CD4-positive, alpha-beta T cell (primary cell): ENCODE data around the gene KLHL40. TPM values are rescaled to one million over a fixed set of nuclear protein-coding genes. Genes with fewer than 3 reads are reported as not detected.

ENCODE experiments used
- ATAC-seq: fragments of 200-7000 bp; cut with Tn5 transposase; one replicate; pipeline ENCODE4 v1.10.0; 2022; ENCODE audit warnings: mild to moderate bottlenecking; ENCODE audit not compliant: poor library complexity
- CTCF ChIA-PET: fragments of 350-600 bp; sonication (Branson Sonifier 250); formaldehyde crosslinking; loops from one replicate; lab custom pipeline; 2021; ENCODE audit warnings: antibody characterized with exemption, inconsistent platforms; lab: Charles Lee
- POLR2A ChIA-PET: fragments of 350-600 bp; sonication (Branson Sonifier 250); formaldehyde crosslinking; loops from one replicate; lab custom pipeline; 2021; ENCODE audit warnings: antibody characterized with exemption, inconsistent platforms; lab: Charles Lee
- DNase-seq, 14 experiments: peaks; one replicate each; pipeline ENCODE4 v3.0.0-alpha.2; 2013 to 2020; ENCODE audit warnings: mixed read lengths in 2 of 14
- H3K27ac ChIP-seq, 2 donors: one replicate each; pipeline versions ENCODE4 v1.5.1 to v1.7.0; 2013; ENCODE audit warnings: low read length in 2 of 2, low read depth in 1 of 2, mild to moderate bottlenecking in 1 of 2
- H3K27me3 ChIP-seq, 2 experiments: 1 replicate in 1 of 2; 2 replicates in 1 of 2; pipeline versions ENCODE4 v1.6.1 to v1.7.0; 2013; ENCODE audit warnings: low read length in 2 of 2, control low read depth in 1 of 2, mild to moderate bottlenecking in 1 of 2, moderate library complexity in 1 of 2; ENCODE audit not compliant: insufficient read depth in 2 of 2, control insufficient read depth in 1 of 2
- H3K36me3 ChIP-seq: one replicate; pipeline ENCODE4 v1.6.1; 2013; ENCODE audit warnings: low read length, control low read depth; ENCODE audit not compliant: insufficient read depth
- H3K4me1 ChIP-seq: one replicate; pipeline ENCODE4 v1.6.1; 2013; ENCODE audit warnings: low read length, control low read depth; ENCODE audit not compliant: insufficient read depth
- H3K4me3 ChIP-seq: one replicate; pipeline ENCODE4 v1.5.1; 2013; ENCODE audit warnings: mild to moderate bottlenecking, low read length, moderate library complexity
- H3K9me3 ChIP-seq, 2 experiments: 1 replicate in 1 of 2; 2 replicates in 1 of 2; pipeline versions ENCODE4 v1.6.1 to v1.7.0; 2013; ENCODE audit warnings: low read length in 2 of 2, mild to moderate bottlenecking in 2 of 2, control low read depth in 1 of 2, moderate library complexity in 1 of 2; ENCODE audit not compliant: control insufficient read depth in 1 of 2, insufficient read depth in 1 of 2
- H3K27ac Mint-ChIP-seq: one replicate; pipeline ENCODE4 v1.8.0; 2020; ENCODE audit warnings: mixed read lengths
- H3K27me3 Mint-ChIP-seq: one replicate; pipeline ENCODE4 v1.8.0; 2021; ENCODE audit warnings: mixed read lengths
- H3K36me3 Mint-ChIP-seq: one replicate; pipeline ENCODE4 v1.8.0; 2021; ENCODE audit warnings: low read depth, mixed read lengths
- H3K4me1 Mint-ChIP-seq: one replicate; pipeline ENCODE4 v1.8.0; 2021; ENCODE audit warnings: low read depth, mixed read lengths
- H3K4me3 Mint-ChIP-seq: one replicate; pipeline ENCODE4 v1.8.0; 2020; ENCODE audit warnings: mild to moderate bottlenecking, mixed read lengths
- H3K9me3 Mint-ChIP-seq: one replicate; pipeline ENCODE4 v1.8.0; 2020; ENCODE audit warnings: mixed read lengths
- intact Hi-C, 2 experiments: fragments of 100-400 bp; cut with DNase I in 1 of 2; cut with micrococcal nuclease in 1 of 2; formaldehyde crosslinking; loops; one replicate each; pipeline versions ENCODE4 v1.15.1 to v1.9.0; 2023 to 2025; cut with DNase I, micrococcal nuclease
- total RNA-seq, 174 experiments: library from RNA in 2 of 174; stranded (reverse) in 2 of 174; gene quantifications; one replicate each; pipeline ENCODE4 v1.2.3 and lab custom pipeline; 2021 to 2026
- TF ChIP-seq, protein P1 (sequence below): fragments of 200-600 bp; IDR thresholded peaks from one replicate; pipeline ENCODE4 v1.8.0; 2022; ENCODE audit warnings: antibody characterized with exemption, mild to moderate bottlenecking

KLHL40 gene
- total RNA-seq, 2 experiments from 2014 or later = not detected

DNA sequence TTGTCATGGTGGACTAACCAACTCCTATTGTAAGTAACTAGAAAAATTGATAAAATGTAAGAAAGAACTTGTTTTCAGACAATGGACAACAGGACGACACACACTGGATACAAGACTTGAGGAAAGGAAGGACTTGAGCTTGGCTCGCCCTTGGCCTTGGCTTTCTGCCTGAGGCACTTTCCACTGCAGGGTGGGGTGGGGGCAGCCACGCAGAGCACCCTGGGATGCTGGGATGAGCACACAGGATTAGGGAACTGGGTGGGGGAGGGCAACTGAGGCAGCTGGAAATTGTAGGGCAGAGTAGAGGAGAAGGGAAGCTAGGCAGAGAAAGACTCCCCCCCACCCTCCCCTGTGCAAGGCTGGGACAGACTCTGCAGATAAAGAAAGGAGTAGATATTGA lies 42.7 kb downstream of the KLHL40 start:
- DNase-seq (no peak), ATAC-seq (no peak)
- Histone ChIP-seq H3K4me3 (no peak overlapping the region), H3K27ac (no peak overlapping the region), H3K27me3 (peaks cover 0 to 6% of the 10 kb centered on the region in 2 experiments), H3K9me3 (no peaks in the 10 kb centered on the region), H3K4me1 (no peaks in the 10 kb centered on the region), H3K36me3 (no peaks in the 10 kb centered on the region)
- TF ChIP-seq, protein P1, sequence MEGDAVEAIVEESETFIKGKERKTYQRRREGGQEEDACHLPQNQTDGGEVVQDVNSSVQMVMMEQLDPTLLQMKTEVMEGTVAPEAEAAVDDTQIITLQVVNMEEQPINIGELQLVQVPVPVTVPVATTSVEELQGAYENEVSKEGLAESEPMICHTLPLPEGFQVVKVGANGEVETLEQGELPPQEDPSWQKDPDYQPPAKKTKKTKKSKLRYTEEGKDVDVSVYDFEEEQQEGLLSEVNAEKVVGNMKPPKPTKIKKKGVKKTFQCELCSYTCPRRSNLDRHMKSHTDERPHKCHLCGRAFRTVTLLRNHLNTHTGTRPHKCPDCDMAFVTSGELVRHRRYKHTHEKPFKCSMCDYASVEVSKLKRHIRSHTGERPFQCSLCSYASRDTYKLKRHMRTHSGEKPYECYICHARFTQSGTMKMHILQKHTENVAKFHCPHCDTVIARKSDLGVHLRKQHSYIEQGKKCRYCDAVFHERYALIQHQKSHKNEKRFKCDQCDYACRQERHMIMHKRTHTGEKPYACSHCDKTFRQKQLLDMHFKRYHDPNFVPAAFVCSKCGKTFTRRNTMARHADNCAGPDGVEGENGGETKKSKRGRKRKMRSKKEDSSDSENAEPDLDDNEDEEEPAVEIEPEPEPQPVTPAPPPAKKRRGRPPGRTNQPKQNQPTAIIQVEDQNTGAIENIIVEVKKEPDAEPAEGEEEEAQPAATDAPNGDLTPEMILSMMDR = no peak
- H3K9me3 Mint-ChIP-seq = no peaks in the 10 kb centered on the region
- no peaks in the 10 kb centered on the region for H3K4me1 Mint-ChIP-seq
- intact Hi-C loops = no loop called here
- H3K4me3 Mint-ChIP-seq = no peak overlapping the region
- no peaks in the 10 kb centered on the region for H3K36me3 Mint-ChIP-seq
- POLR2A ChIA-PET = no interaction called here
- no peak overlapping the region for H3K27ac Mint-ChIP-seq
- no peaks in the 10 kb centered on the region for H3K27me3 Mint-ChIP-seq
- CTCF ChIA-PET = no interaction called here

- Histone ChIP-seq H3K4me3 (no peak overlapping the region), H3K27ac (no peak overlapping the region), H3K36me3 (no peaks in the 10 kb centered on the region), H3K27me3 (peaks cover 0 to 6% of the 10 kb centered on the region in 2 experiments), H3K9me3 (no peaks in the 10 kb centered on the region), H3K4me1 (no peaks in the 10 kb centered on the region)
- Mint-ChIP-seq H3K9me3 (no peaks in the 10 kb centered on the region), H3K4me3 (no peak overlapping the region), H3K36me3 (no peaks in the 10 kb centered on the region), H3K27ac (no peak overlapping the region), H3K27me3 (no peaks in the 10 kb centered on the region), H3K4me1 (no peaks in the 10 kb centered on the region)
- CTCF ChIA-PET = no interaction called here
- ATAC-seq (no peak), DNase-seq (no peak)
- TF ChIP-seq, protein P1 = no peak
- intact Hi-C loops = no loop called here
- POLR2A ChIA-PET = no interaction called here
Measured at GRCh38 chr3:42728668-42729364, 43.5 kb downstream of the KLHL40 start.

GRCh38 chr3:42729404-42730145 lies 44.2 kb downstream of the KLHL40 start:
- ChIA-PET POLR2A (no interaction called here), CTCF (no interaction called here)
- intact Hi-C loops = no loop called here
- no peak overlapping the region for H3K27ac Mint-ChIP-seq
- H3K27me3 Mint-ChIP-seq = no peaks in the 10 kb centered on the region
- DNase-seq = no peak
- TF ChIP-seq, protein P1 = no peak
- H3K4me1 Mint-ChIP-seq = no peaks in the 10 kb centered on the region
- H3K36me3 ChIP-seq = no peaks in the 10 kb centered on the region
- H3K4me3 ChIP-seq = no peak overlapping the region
- no peaks in the 10 kb centered on the region for H3K4me1 ChIP-seq
- no peak for ATAC-seq
- H3K9me3 ChIP-seq = no peaks in the 10 kb centered on the region
- no peak overlapping the region for H3K27ac ChIP-seq
- H3K27me3 ChIP-seq = no peaks in the 10 kb centered on the region
- H3K9me3 Mint-ChIP-seq = no peaks in the 10 kb centered on the region
- H3K36me3 Mint-ChIP-seq = no peaks in the 10 kb centered on the region
- no peak overlapping the region for H3K4me3 Mint-ChIP-seq
